Epidermal melanocyte (primary cell): ENCODE measurements around the gene PCDH15.
"Not testable (repeated sequence)": the region's sequence is repeated elsewhere in the genome, so short reads cannot be mapped to it uniquely, and the experiment has no call there.

ENCODE experiments used
- DNase-seq: peaks from one replicate; pipeline ENCODE4 v3.0.0; 2011; ENCODE audit warnings: low spot score; ENCODE audit not compliant: insufficient read length

The PCDH15 gene

DNA sequence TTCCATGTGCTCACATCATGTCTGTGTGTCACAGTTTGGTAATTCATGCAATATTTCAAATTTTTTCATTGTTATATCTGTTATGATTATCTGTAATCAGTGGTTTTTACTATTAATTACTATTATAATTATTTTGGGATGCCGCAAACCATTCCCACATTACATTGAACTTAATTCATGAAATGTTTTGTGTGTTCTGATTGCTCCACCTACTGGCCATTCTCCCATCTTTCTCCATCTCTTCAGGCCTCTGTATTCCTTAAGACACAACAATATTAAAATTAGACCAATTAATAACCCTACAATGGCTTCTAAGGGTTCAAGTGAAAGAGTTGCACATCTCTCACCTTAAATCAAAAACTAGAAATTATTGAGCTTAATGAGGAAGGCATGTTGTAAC, 398.5 kb downstream of the PCDH15 start:
- no peak for DNase-seq

DNA sequence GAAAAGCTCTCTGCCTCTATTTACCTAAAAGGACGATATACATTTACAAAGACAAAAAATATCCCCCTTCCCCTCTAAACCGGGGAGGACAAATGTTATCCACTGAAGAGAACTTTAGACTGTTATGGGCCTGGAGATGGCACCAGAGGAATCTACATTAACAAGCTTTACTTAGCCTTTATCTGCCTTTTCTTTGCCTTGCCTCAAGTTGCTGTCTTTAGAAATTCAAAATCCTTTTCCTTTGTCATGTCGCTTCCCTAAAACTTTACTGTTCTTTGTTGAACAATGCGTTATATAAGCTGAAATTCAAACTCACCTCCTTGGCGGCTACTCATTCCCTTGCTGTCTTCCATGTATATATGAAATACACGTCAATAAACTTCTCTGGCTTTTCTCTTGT, 405.0 kb downstream of the PCDH15 start:
- no peak for DNase-seq

DNA sequence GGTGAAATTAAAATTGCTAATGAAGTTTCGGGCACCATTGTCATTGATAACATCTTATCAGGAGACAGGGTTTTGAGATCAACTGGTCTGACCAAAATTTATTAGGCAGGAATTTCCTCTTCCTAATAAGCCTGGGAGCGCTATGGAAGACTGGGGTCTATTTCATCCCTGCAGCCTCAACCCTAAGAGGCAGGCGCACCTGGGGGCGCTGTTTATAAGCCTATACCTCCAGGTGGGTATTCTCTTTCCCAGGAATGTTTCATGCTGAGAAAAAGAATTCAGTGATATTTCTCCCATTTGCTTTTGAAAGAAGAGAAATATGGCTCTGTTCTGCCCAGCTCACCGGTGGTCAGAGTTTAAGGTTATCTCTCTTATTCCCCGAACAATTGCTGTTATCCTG, 406.4 kb downstream of the PCDH15 start:
- not testable (repeated sequence) for DNase-seq

DNA sequence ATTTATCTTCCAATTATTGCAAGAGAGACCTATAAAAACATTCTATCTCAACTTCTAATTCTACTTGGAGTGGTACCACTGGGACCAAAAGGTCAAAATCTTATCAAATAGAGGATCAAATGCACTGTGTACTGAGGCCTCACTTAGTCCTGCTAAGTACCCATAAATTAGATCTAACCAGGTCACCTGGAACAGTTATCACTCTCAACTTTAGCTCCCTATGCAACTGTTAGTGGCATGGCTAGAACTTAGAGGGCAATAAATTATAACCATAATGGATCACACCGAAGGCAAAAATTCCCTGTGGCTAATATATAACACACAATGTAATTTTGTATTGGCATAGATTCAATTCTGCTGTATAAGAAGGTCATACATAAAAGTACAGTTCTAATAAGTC, 428.9 kb downstream of the PCDH15 start:
- no peak for DNase-seq

DNA sequence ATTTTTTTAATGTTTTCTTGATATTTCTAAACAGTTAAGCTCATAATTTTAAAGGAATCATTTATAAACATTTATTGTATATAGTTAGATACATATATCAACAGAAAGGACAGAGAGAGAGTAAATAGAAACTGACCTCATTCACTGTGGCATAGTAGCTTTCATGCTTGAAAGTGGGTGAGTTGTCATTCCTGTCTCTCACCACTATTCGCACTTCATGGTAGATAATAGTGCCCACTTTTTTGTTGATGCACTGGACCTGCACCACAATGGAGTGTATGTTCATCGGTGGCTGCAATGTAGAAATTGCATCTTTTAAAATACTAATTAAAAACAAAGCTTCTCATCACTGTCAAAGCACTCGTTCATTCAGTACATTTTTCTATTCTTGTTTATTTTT, 432.0 kb downstream of the PCDH15 start:
- DNase-seq = no peak

DNA sequence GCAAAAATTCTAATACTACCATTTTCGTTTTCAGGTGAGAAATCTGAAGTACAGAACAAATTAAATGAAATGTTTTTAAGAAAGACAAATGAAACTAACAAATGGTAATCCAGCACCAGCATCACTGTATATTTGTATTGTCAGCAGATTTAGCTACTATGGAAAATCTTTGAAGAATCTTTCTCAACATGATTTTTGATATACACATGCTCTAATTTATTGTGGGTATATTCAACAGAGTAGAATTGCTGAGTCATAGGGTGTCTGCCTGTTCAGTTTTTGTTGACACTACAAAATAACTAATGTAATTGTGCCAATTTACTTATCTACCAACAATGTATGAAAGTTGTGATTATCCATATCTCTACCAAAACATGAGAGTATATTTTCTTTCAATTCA, 437.6 kb downstream of the PCDH15 start:
- DNase-seq = no peak

DNA sequence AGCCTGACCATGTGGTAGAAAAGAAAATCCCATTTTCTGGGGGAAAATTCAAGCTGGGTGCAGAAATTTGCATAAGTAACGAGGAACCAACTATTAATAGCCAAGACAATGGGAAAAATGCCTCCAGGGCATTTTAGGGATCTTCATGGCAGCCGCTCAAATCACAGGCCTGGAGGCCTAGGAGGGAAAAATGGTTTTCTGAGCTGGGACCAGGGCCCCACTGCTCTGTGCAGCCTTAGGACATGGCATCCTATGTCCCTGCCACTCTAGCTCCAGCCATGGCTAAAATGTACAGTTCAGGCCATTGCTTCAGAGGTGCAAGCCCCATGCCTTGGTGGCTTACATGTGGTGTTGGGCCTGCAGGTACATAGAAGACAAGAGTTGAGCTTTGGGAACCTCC, 459.0 kb downstream of the PCDH15 start:
- no peak for DNase-seq

DNA sequence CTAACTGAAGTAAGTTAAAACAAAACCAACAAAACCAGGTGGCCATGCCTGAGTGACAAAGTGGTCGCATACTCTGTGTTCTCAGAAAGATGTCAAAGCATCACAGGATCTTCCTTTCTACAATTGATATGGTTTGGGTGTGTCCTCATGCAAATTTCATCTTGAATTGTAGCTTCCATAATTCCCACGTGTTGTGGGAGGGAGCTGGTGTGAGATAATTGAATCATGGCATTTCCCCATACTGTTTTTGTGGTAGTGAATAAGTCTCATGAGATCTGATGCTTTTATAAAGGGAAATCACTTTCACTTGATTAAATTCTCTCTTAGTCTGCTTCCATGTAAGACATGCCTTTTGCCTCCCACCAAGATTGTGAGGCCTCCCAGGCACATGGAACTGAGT, 465.7 kb downstream of the PCDH15 start:
- DNase-seq = no peak

DNA sequence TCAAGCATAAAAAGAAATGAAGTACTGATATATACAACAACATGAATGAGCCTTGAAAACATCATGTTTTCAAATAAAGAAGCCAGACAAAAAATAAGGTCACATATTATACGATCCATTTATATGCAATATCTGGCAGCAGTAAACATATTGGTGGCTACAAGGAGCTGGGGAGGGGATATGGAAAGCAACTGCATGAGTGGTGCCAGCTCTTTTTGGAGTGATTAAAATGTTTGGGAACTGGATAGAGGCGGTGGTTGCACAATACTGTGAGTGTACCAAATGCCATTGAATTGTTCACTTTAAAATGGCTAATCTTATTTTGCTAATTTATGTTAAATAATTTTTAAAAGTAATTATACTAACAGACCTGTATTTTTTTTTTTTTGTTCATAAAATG, 481.7 kb downstream of the PCDH15 start:
- no peak for DNase-seq

DNA sequence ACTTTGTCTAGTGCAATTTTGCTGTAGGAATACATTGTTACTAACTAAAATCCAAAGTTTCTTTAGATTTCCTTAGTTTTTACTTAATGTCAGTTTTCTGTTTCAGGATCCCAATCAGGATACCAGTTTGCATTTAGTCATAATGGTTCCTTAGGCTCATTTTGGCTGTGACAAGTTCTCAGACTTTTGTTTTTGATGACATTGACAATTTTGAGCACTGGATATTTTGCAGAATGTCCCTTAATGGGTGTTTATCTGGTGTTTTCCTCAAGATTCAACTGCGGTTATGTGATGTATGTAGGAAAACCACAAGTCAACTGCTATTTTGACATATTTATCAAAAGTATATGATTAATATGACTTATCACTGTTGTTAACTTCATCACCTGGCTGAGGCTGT, 482.6 kb downstream of the PCDH15 start:
- no peak for DNase-seq

DNA sequence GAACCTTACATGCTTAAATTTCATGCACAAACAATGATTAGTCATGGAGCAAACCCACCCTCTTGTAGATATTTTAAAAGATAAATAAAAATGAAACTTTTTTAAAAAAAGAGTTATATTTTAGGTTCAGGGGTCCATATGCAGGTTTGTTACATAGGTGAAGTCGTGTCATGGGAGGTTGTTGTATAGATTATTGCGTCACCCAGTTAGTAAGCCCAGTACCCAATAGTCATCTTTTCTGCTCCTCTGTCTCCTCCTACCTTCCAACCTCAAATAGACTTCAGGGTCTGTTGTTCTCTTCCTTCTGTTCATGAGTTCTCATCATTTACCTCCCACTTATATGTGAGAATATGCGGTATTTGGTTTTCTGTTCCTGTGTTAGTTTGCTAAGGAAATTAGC, 486.6 kb downstream of the PCDH15 start:
- DNase-seq = no peak

DNA sequence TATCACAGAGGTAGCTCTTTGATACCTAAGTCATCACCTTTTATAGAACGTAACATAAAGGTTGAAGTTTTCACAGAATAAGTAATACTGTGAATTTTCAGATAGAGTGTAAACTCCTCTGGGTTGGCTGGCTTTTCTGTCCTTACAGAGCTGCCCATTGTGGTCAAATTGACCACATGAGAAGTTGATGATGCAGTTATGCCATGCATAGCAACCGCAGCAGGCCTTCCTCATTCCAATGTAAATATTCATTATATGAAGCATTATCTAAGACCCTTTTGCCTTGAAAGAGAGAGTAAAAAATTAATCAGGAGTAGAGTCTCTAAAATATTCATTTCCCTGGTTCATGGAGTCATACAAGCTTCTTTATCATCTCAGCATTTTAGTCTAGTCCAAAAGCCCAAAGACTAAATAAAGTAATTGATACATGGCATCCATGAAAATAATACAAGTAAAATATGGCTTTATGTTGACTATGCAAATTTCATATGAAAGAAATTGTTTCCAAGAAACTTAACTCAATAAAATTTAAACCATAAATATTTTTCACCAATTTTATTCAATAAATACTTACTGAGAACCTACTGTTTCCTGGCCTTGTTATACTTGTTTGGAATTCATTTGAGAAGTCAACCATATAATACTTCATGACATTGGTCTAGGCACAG, 516.4 kb downstream of the PCDH15 start:
- no peak for DNase-seq

DNA sequence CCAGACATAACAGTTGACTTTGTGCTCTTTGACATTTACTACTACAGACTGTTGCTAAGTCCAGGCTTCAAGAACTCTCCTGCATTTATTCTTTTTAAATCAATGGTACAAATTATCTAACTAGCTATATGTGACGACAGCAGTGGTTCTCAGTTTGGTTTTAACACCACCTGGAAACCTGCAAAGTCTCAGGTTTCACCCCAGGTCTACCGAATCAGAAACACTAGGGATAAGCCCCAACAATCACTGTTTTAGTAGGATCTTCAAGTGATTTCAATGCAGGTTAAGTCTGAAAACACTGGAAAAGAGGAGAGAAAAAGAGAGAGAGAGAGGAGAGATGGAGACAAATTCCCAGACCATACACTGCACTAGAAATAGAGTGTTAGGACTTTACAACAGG, 519.0 kb downstream of the PCDH15 start:
- no peak for DNase-seq

DNA sequence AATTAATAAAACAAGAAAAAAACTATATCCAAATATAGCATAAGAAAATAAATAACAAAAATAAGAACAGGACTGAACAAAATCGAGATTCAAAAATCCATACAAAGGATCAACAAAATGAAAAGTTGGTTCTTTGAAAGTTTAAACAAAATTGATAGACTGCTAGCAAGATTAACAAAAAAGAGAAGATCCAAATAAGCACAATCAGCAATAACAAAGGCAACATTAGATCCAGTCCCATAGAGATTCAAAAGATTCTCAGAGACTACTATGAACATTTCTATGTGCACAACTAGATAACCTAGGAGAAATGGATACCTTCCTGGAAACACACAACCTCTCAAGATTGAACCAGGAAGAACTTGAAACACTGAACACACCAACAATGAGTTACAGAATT, 534.6 kb downstream of the PCDH15 start:
- no peak for DNase-seq

DNA sequence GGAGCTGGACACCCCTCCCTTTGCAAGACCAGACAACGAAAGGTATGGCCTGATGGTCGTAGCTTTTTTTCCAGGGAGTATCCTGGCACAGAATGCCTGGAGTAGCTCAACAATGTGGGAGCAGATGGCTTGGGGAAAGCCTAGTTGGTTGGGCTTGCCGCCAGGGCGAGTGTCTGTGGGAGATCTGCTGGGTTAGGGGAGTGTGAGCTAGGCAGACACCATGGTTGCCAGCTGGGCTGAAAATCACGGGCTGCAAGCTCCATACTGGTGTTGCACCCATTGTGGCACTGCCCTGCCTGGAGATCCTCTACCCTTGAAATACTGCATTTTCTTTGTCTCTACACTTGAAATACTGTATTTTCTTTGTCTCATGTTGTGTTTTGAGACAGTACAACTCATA, 538.3 kb downstream of the PCDH15 start:
- DNase-seq = no peak

DNA sequence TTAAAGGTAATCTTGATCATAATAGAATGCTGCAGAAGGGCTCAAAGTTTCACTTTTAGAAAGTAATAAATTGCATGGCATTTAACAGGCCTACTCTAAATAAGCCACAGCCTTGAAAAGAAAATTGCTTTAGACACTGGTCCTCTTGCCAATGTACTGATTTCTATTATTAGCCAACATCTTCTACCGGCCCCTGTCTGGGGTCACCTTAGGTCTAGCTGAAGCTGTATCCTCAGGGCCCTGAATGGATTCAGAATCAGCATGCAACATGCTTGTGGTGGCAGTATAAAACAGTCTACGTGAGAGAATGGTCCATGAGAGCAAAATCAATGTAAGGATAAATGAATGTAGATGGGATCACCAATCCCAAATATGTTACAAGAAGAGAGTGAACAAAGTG, 541.9 kb downstream of the PCDH15 start:
- DNase-seq = no peak

DNA sequence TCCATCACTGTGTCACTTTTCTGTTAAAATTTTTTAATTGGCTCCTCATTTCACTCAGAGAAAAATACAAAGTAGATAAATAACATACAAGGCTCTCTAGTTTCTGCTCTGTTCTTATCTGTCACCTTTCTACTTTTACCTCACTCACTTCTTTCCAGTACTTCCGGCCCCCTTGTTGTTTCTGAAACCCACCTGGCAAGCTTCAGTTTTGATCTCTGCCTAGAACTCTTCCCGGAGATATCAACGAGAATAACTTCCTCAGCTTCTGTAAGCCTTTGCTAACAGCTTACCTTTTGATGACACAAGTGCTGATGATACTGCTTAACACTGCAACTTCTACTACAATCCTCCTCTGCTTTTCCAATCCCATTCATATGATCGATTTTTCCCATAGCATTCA, 566.2 kb downstream of the PCDH15 start:
- no peak for DNase-seq

DNA sequence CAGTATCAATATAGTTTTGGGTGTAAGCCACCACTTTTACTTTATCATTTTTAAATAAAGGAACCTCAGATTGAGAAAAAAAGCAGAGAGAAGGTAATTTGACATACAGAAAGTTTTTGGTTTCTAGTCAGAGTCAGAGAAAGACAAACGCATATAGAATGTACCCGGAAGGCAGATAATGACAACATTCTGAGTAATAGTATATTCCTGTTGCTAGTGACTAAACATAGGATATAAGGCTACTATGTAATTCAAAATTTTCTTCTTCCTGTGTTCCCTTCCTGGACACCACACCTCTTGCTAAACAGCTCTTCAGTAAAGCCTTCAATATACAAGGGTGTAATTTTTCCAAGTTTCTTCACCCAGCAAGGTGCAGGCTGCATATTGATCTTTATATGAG, 597.6 kb downstream of the PCDH15 start:
- DNase-seq = no peak

DNA sequence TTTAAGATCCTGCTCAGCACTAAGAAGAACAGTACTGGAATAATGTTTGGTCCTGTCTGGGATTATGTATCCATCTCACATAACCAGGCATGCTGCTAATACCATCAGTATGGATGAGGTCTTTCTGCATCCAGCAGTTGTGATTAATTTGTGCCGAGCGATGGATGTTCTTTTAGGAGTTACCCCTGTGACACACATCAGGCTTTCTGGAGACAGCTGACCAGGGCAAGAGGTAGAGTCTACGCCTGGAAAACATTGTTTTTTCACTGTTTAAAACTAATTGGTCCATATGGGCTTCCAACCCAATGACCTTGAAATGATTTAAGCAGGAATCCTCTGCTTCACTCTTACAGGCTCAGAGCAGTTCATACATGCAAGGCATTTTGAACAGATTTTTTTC, 603.0 kb downstream of the PCDH15 start:
- DNase-seq = no peak

DNA sequence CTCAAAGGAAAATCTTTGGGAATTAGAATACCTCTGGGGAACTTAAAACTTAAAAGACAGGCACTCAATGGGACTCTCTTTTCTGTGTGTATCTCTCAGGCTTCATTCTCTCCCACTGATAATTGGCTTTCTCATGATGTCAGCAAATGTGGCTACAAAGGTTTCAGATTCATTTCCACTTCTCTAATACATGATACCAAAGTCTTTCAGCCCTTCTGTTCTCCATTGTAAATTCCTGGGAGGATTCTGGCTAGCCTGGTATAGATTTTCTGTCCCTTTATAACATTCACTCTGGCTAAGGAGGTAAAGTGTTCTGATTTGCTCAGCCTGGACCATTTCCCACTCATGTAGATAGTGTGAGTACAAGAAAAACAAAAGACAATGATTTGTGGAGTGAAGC, 606.2 kb downstream of the PCDH15 start:
- no peak for DNase-seq

DNA sequence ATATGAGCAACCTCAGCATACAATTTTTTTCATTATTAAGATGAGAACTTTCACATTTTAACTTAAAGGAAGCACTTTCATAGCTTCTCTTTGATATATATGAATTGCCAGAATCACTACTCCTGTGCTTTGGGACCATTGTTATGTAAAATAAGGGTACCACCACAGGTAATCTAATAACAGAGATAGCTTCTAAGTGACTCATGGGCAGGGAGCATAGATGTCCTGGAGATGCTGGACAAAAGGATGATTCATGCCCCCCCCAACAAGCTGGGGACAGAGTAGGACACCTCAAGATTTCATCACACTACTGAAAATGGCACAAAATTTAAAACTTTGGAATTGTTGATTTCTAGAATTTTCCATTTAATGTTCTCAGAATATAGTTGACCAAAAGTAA, 641.1 kb downstream of the PCDH15 start:
- DNase-seq = no peak

DNA sequence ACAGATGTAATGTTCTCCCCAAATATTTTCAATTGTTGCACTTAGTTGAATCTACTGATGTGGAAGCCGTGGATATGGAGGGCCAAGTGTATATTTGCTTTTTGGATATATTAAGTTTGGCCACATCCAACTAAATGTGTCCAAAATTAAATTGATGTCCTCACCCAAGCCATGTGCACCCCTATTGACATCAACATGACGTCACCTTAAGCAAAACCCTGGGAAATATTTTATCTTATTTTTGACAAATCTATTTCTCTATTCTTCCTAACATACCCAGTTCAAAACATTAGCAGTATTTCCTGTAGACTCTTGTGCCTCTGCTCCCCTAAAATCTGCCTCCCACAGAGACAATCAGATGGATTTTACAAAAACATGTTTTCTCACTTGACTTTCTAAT, 652.5 kb downstream of the PCDH15 start:
- no peak for DNase-seq

DNA sequence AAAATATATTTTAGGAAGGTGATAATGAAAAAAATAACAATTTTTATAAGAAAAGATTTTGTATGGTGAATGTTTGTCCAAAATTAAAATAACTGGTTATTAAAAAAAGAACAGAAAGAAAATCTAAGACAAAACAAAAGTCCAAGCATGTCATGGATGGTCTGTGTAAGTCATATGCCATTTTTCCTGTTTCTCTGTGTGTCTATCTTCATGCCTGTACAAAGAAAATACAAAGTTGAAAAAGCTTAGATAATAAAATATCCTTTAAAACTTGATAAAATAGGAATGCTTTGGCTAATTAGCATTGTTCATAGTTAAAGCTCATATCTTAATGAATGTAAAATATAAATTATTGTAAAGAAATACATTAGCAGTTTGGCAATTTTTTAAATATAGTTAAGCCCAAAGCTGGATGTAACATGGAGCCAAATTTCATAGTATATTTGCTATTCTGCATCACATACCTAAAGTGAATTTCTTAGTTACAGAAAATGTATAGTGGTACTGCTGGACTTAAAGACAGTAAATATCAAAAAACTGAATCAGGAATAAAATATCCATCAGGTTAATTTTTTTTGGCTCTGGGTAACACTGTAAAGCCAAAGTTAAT, 661.1 kb downstream of the PCDH15 start:
- no peak for DNase-seq

DNA sequence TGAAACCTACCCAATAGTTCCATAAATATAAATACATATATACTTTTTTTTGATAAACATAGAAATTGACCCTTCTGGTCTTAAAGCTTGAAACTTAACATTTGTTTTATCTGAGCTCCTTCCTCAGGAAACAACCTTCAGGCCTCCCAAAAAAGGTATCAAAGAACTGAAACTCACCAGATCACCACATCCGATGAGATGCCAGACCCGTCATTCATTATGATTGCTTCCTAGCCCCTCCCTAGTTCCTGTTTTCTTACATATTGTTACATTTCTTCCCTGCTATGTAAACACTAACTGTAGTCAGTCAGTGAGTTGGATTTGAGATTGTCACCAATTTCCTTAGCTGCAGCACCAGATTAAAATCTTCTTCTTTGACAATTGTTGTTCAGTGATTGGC, 663.6 kb downstream of the PCDH15 start:
- DNase-seq = no peak
